NCI-H2107 (cell line): ENCODE data around the gene LAMB4.

Experiments
- DNase-seq: peaks from one replicate; lab custom pipeline; 2025; lab: John Stamatoyannopoulos, UW

The LAMB4 gene

GRCh38 chr7:108130261-108130660, at the start of gene LAMB4:
LAMB4 (minus strand) TSS chr7:108130361; CDS start chr7:108123164, 7,197 bp downstream.
- no peak for DNase-seq

- peak; percentile 94 for DNase-seq
Measured at GRCh38 chr7:108178398-108178797, 48.2 kb upstream of the LAMB4 start.

- no peak for DNase-seq
Measured at GRCh38 chr7:108171164-108171563, 41.0 kb upstream of the LAMB4 start.

- DNase-seq, result no peak
Measured at GRCh38 chr7:108170251-108170650, 40.1 kb upstream of the LAMB4 start.

- peak; percentile 12 for DNase-seq
Measured at GRCh38 chr7:108167460-108167859, 37.3 kb upstream of the LAMB4 start.

GRCh38 chr7:108166687-108167086, 36.5 kb upstream of the LAMB4 start:
- DNase-seq, result no peak

GRCh38 chr7:108165723-108166122, 35.6 kb upstream of the LAMB4 start:
- DNase-seq, result no peak

- DNase-seq, result no peak
Measured at GRCh38 chr7:108164946-108165345, 34.8 kb upstream of the LAMB4 start.

- DNase-seq, result no peak
Measured at GRCh38 chr7:108164342-108164741, 34.2 kb upstream of the LAMB4 start.

GRCh38 chr7:108158776-108159175, 28.6 kb upstream of the LAMB4 start:
- DNase-seq, result no peak

GRCh38 chr7:108157606-108158335, 27.6 kb upstream of the LAMB4 start:
- no peak for DNase-seq

GRCh38 chr7:108156897-108157605, 26.9 kb upstream of the LAMB4 start:
- DNase-seq, result no peak

GRCh38 chr7:108152198-108152597, 22.0 kb upstream of the LAMB4 start:
- DNase-seq, result no peak

- DNase-seq, result no peak
Measured at GRCh38 chr7:108149908-108150307, 19.7 kb upstream of the LAMB4 start.

- DNase-seq, result no peak
Measured at GRCh38 chr7:108149119-108149518, 19.0 kb upstream of the LAMB4 start.

GRCh38 chr7:108147031-108147563, 16.9 kb upstream of the LAMB4 start:
- peak; percentile 87 for DNase-seq

GRCh38 chr7:108146070-108146842, 16.1 kb upstream of the LAMB4 start:
- DNase-seq, result peak; percentile 75

- DNase-seq, result no peak
Measured at GRCh38 chr7:108145401-108145800, 15.2 kb upstream of the LAMB4 start.

- no peak for DNase-seq
Measured at GRCh38 chr7:108144931-108145330, 14.8 kb upstream of the LAMB4 start.

- DNase-seq, result no peak
Measured at GRCh38 chr7:108143658-108144420, 13.7 kb upstream of the LAMB4 start.

GRCh38 chr7:108142675-108143259, 12.6 kb upstream of the LAMB4 start:
- no peak for DNase-seq
